ENCODE results near the gene IQGAP2.

IQGAP2 gene

GRCh38 chr5:76607353-76607871, 204.3 kb downstream of the IQGAP2 start:
- H3K4me3 ChIP-seq (ENCODE audit: low read depth, low read length), result no peak overlapping the region
- DNase-seq (ENCODE audit: low read depth), result peak; percentile 43
- no peak for TF ChIP-seq CTCF (conservative IDR thresholded peaks at IDR 0.05; ENCODE audit: low read depth, low read length)

- no peak for TF ChIP-seq CTCF (conservative IDR thresholded peaks at IDR 0.05; ENCODE audit: low read depth, low read length)
- DNase-seq (ENCODE audit: low read depth), result peak; percentile 74
Measured at GRCh38 chr5:76608833-76609232, 205.7 kb downstream of the IQGAP2 start.

GRCh38 chr5:76610196-76610595, 207.1 kb downstream of the IQGAP2 start:
- no peak for TF ChIP-seq CTCF (conservative IDR thresholded peaks at IDR 0.05; ENCODE audit: low read depth, low read length)
- no peak for DNase-seq (ENCODE audit: low read depth)
- no peak overlapping the region for H3K4me3 ChIP-seq (ENCODE audit: low read depth, low read length)

More at GRCh38 chr5:76608833-76609232, 205.7 kb downstream of the IQGAP2 start:
- no peak overlapping the region for H3K4me3 ChIP-seq (ENCODE audit: low read depth, low read length)

- H3K4me3 ChIP-seq (ENCODE audit: low read depth, low read length), result no peak overlapping the region
- TF ChIP-seq CTCF (conservative IDR thresholded peaks at IDR 0.05; ENCODE audit: low read depth, low read length), result no peak
- no peak for DNase-seq (ENCODE audit: low read depth)
Measured at GRCh38 chr5:76612942-76613341, 209.9 kb downstream of the IQGAP2 start.

GRCh38 chr5:76615759-76616158, 212.7 kb downstream of the IQGAP2 start:
- H3K4me3 ChIP-seq (ENCODE audit: low read depth, low read length), result no peak overlapping the region
- DNase-seq (ENCODE audit: low read depth), result no peak
- no peak for TF ChIP-seq CTCF (conservative IDR thresholded peaks at IDR 0.05; ENCODE audit: low read depth, low read length)

- DNase-seq (ENCODE audit: low read depth), result no peak
- TF ChIP-seq CTCF (conservative IDR thresholded peaks at IDR 0.05; ENCODE audit: low read depth, low read length), result no peak
Measured at GRCh38 chr5:76616206-76616605, 213.1 kb downstream of the IQGAP2 start.

GRCh38 chr5:76617229-76617628, 214.1 kb downstream of the IQGAP2 start:
- no peak overlapping the region for H3K4me3 ChIP-seq (ENCODE audit: low read depth, low read length)
- no peak for DNase-seq (ENCODE audit: low read depth)
- TF ChIP-seq CTCF (conservative IDR thresholded peaks at IDR 0.05; ENCODE audit: low read depth, low read length), result no peak

More at GRCh38 chr5:76616206-76616605, 213.1 kb downstream of the IQGAP2 start:
- no peak overlapping the region for H3K4me3 ChIP-seq (ENCODE audit: low read depth, low read length)
